GM18499 (cell line): Measurements from ENCODE around the gene GAST.

Experiments used
- ATAC-seq: cut with Tn5 transposase; IDR thresholded peaks from one replicate; pipeline ENCODE4 v1.9.1; 2021; ENCODE audit warnings: moderate number of reproducible peaks; ENCODE audit not compliant: insufficient read depth, unreplicated experiment

GAST gene

DNA sequence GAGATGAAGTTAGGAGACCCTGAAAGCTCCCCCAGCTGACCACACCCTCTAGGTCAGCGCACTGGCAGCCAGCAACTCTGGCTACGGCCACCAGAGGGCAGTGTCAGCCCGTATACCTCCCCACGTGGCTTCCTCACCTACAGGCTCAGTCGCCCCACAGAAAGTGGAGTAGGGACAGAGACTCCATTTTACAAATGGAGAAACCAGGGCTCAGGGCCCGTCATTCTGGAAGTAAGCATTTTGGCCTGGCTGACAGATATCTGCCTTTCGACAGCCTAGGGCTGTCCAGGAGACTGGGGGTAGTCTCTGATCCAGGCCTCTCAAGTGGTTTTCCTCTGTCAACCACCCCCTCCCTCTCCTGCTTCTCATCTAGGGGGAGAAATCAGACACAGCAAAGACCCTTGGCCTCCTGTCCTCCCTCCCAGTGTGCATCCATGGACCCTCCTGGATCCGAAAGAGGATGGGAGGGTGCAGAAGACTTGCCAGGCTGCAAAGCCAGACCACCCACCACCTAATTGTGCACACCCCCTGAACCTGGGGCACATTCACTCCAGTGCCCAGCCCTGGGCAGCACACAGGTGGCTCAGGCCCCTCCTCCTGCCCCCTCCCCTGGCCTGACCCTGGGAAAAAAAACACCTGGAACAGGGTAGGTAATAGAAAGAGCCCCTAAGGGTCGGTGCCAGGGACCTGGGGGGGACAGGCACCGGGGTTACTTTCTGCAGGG, 26.1 kb downstream of the GAST start:
- no peak for ATAC-seq

DNA sequence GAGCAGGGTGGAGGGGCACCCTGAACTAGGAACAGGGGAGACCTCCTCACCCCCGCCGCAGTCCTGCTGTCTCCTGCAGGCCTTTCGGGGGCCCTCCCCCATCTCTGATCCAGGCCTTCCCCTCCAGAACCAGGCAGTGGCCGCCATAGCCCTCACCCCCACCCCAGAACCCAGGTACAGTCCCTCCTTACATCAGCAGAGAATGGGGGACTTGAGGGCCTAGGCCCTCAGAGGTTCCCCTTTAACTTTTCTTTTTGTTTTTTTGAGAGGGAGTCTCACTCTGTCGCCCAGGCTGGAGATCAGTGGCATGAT, 26.6 kb downstream of the GAST start:
- ATAC-seq: no peak

DNA sequence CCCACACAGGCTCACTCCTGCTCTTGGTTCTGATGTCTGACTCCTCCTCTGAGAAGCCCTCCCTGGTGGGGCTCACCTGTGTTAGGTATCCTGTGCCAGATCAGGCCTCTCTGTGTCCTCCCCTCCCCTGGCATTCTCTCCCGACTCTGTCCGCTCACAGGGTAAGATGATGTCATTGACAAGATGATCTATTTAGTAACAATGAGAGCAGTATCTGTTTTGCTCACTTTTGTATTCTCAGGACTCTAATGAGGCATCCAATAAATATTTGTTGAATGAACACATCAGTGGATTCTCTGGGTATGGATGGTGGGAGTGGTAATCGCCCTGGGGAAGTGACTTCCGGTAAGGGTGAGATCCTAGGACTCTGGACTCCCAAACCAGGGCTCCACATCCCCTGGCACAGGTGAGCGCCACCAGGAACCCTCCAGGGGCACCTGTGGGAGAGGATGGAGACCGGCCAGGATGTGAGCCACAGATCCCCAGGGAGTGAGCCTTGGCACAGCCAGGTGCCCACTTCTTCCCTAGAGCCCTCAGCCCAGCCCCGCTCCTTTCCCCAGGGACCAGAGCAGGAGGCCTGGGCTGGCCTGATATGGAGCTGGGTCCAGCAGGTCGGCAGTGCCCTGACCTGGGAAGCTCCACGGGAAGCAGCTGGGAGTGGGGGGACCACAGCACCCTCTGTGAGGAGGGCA, 27.7 kb downstream of the GAST start:
- ATAC-seq: no peak

DNA sequence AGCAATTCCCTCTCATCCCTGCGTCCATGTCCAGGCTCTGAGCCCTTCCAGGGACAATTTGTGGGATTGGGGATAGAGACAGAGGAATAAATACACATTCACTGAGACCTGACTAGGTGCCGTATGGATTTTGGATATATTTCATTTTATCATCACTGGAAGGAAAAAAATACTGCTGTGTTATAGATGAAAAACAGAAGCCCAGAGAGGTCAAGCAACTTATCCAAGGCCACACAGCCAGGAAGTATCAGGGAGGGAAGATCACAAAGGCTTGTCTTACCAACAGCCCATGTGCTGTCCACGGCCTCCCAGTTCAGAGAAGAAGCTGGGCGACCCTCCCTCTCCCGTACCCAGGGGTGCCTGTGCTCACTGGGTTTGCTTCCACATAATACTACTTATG, 28.4 kb downstream of the GAST start:
- no peak for ATAC-seq

DNA sequence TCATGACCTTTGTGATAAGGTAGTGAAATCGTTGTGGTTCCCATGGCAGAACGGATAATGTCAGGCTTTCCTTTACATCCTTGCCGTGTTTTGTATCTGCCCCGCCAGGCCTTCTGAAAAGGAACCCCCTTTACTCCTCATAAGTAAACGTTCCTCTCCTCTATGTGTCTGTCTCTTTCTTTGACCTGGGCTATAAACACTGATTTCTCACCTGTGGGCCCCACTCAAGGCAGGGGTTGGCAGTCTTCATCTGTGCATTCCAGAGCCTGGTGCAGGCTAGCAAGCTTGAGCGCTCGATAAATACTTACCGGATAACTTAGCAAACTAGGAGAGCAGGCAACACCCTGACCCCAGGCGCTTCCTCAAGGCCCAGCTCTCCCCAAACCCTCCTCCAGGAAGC, 29.6 kb downstream of the GAST start:
- ATAC-seq: no peak

DNA sequence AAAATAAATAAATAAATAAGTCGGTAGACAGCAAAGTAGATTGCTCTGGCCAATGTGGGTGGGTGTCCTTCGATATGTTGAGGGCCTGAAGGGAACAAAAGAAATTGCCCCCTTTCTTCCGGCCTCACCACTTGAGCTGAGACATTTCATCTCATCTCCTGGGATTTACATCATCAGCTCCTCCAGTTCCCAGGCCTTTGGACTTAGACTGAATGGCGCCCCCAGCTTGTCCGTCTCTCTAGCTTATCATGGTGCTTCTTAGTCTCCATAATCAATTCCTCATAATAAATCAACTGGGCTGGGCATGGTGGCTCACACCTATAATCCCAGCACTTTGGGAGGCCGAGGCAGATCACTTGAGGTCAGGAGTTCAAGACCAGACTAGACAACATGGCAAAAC, 36.1 kb downstream of the GAST start:
- no peak for ATAC-seq

DNA sequence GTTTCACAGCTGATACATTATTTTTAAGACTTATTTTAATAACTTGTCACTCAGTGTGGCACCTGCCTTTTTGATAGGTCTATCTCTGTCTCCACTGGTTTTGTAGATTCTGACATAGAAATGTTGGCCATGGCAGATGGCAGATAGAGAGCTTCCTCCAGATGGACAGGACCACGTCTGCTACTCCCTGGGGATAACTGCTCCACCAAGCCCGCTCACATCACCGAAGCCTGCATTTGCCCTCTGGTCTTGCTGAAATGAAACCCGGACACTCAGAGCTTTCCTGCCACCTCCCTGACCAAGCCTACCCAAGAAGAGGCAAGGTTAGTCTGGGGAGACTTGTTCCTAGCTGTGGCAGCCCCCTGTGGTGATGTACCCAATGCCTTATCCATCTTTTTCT, 38.7 kb downstream of the GAST start:
- no peak for ATAC-seq

DNA sequence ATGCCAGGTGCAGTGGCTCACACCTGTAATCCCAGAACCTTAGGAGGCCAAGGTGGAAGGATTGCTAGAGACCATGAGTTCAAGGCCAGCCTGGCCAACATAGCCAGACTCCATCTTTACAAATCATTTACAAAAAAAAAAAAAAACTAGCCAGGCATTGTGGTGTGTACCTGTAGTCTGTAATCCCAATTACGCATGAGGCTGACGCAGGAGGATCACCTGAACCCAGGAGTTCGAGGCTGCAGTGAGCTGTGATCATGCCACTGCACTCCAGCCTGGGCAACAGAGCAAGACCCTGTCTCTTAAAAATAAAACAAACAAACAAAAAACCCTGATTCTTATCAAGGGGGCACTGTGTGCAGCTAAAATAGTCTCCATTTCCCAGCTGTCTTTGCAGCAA, 39.2 kb downstream of the GAST start:
- no peak for ATAC-seq

DNA sequence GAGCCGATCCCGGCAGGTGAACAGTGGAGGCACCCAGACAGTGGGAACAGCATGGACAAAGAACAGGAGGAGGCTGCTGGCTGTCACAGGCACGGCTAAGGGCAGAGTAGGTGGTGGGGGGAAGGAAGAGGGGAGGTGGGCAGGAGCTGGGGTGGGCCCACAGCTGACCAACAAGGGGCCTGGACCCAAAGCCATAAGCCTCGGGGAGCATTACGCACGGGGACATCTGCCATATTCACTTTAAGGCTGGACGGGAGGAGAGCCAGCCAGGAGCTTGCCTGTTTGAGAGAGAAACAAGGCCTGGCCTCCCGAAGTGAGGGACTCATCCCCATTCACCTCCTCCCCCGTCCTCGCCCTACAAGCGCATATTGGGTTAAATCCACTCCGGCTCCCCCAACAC, 41.9 kb downstream of the GAST start:
- no peak for ATAC-seq

DNA sequence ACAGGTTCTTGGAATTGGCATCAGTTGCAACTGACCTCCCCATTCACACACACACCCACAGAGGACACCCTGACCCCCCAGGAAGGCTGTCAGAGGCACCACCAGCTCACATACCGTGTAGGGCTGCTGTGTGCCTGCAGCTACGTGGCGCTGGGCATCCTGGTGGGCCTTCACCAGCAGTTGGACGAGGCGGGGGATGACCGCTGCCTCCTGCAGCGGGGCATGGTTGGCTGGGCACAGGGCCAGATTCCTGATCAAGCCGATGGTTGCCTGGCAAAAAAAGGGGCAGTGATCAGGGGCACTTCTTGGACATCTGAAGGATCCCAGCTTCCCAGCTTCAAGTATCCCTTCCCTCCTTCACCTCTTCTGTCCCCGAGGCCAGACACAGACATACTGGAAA, 46.5 kb downstream of the GAST start:
- no peak for ATAC-seq

DNA sequence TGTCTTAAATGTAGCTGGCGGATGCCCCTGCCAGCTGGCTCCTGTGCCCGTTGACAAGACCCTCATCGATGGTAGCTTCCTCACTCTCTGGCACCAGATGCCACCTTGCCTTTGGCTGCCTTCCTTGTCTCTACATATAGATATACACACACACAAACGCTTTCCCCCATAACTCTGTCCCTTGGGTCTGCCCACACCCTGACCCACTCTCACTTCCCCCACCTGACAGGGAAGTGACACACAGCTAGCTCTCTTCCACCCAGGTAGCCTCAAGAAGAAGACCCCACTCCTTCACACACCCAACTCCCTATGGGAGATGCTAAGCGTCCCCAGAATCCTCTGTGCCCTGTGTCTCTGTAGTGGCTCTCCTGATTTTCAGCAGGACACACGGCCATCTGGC, 48.7 kb downstream of the GAST start:
- no peak for ATAC-seq

DNA sequence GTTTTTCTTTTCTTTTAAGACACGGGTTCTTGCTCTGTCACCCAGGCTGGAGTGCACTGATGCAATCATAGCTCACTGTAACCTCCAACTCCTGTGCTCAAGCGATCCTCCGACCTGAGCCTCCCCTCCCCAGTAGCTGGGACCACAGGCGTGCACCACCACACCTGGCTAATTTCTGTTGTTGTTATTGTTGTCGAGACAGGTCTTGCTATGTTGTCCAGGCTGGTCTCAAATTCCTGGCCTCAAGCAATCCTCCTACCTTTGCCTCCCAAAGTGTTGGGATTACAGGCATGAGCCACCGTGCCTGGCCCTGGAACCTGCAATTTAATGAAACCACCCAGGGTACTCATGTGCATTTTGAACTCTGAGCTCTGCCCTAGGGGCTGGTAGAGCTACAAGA, 50.3 kb downstream of the GAST start:
- ATAC-seq: no peak

DNA sequence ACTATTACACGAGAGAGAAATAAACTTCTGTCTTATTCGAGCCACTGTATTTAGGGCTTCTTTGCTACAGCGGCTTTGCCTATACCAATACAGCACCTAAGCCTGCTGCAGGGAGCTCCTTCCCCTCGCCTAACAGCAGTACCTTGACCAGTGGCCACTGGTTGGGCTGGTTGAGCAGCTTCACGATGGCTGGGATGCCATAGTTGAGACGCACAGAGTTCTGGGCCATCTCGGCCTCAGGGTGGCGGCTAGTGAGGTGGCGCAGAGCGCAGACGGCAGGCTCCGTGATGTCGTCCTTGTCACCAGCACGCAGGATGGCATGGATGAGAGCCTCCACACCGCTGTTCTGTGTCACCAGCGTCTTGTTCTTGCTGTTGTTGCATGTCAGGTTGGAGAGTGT, 50.7 kb downstream of the GAST start:
- no peak for ATAC-seq

DNA sequence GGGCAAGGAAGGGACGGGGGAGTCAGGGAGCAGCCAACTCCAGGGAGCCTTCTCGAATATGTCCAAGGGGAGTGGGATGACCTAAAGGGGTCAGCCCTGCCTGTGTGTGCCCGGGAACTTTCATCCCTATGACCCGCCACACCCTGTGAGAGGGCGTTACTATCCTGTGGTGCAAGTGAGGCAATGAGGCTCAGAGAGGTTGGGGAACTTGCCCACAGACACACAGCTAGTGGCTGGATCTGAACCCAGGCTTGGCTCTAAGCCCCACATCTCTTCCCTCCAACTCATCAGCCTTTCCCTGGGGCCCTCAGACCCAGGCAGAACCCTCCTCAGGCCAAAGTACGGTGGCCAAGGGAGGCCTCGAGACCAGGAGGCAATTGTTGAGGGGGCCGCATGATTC, 51.2 kb downstream of the GAST start:
- ATAC-seq: no peak
